A673 (cell line): ENCODE data around the gene HSPB1. TPM values are rescaled to one million over a fixed set of nuclear protein-coding genes. Genes with fewer than 3 reads are reported as not detected.

ENCODE experiments used
- BruUV-seq: library from RNA; stranded (reverse); fragments of 400-500 nt; replicated peaks from 2 replicates; lab custom pipeline; 2021; lab: Mats Ljungman, UMichigan
- CTCF ChIA-PET: fragments of 300-600 bp; sonication (Branson Sonifier 250); formaldehyde crosslinking; loops from one replicate; lab custom pipeline; 2022; ENCODE audit warnings: antibody characterized with exemption; lab: Charles Lee
- POLR2A ChIA-PET: fragments of 300-600 bp; sonication (Branson Sonifier 250); formaldehyde crosslinking; loops from one replicate; lab custom pipeline; 2022; ENCODE audit warnings: antibody characterized with exemption; ENCODE audit not compliant: low non-redundant PET; lab: Charles Lee
- DNase-seq: peaks from one replicate; pipeline ENCODE4 v3.0.0-alpha.2; 2015; ENCODE audit warnings: low spot score
- H3K27ac ChIP-seq: fragments of 200-600 bp; sonication (generic); 2 replicates; pipeline ENCODE4 v1.5.1; 2016; ENCODE audit warnings: mixed run types, low read depth, mild to moderate bottlenecking, mixed read lengths, antibody characterized with exemption, low read length; ENCODE audit not compliant: poor library complexity, severe bottlenecking
- H3K27me3 ChIP-seq: fragments of 200-600 bp; sonication (generic); replicated peaks from 2 replicates; pipeline ENCODE4 v1.6.1; 2017; ENCODE audit warnings: mixed run types, low read depth, mild to moderate bottlenecking, mixed read lengths, antibody characterized with exemption, low read length; ENCODE audit not compliant: insufficient read depth, poor library complexity
- H3K36me3 ChIP-seq: fragments of 200-600 bp; sonication (generic); 2 replicates; pipeline ENCODE4 v1.6.1; 2016; ENCODE audit warnings: mixed run types, mild to moderate bottlenecking, mixed read lengths, antibody characterized with exemption, low read length; ENCODE audit not compliant: insufficient read depth, poor library complexity, severe bottlenecking
- H3K4me1 ChIP-seq: fragments of 200-600 bp; sonication (generic); 2 replicates; pipeline ENCODE4 v1.6.1; 2017; ENCODE audit warnings: mixed run types, mild to moderate bottlenecking, mixed read lengths, antibody characterized with exemption, low read length; ENCODE audit not compliant: insufficient read depth, poor library complexity, severe bottlenecking
- H3K4me3 ChIP-seq: fragments of 200-600 bp; sonication (generic); 2 replicates; pipeline ENCODE4 v1.5.1; 2016; ENCODE audit warnings: low read depth, mixed run types, mild to moderate bottlenecking, mixed read lengths, low read length; ENCODE audit not compliant: poor library complexity, severe bottlenecking
- H3K9me3 ChIP-seq: fragments of 200-600 bp; sonication (generic); 2 replicates; pipeline ENCODE4 v1.6.1; 2016; ENCODE audit warnings: mixed run types, low read depth, mild to moderate bottlenecking, mixed read lengths, antibody characterized with exemption, low read length; ENCODE audit not compliant: poor library complexity, severe bottlenecking
- CTCF ChIP-seq: fragments of 300-800, 200-600 bp; sonication (generic); conservative IDR thresholded peaks from 2 replicates; pipeline ENCODE4 v1.5.1; 2017; ENCODE audit warnings: low read depth, mild to moderate bottlenecking, antibody characterized with exemption, low read length, moderate library complexity, mixed read lengths
- EZH2 ChIP-seq: fragments of 200-600 bp; sonication (generic); IDR thresholded peaks from 2 replicates; pipeline ENCODE4 v1.6.1; 2017; ENCODE audit warnings: borderline replicate concordance, low read depth, mild to moderate bottlenecking, mixed read lengths, antibody characterized with exemption, low read length; ENCODE audit not compliant: poor library complexity, severe bottlenecking
- intact Hi-C: fragments of 100-400 bp; cut with micrococcal nuclease; formaldehyde crosslinking; loops from one replicate; pipeline ENCODE4 v1.10.0; 2022; ENCODE audit not compliant: unreplicated experiment
- total RNA-seq: library from RNA; stranded (reverse); gene quantifications from 2 replicates; pipeline ENCODE4 v1.2.3, GENCODE V29; 2021

HSPB1 gene
- total RNA-seq, 1 experiment from 2014 or later = 354 TPM

DNA sequence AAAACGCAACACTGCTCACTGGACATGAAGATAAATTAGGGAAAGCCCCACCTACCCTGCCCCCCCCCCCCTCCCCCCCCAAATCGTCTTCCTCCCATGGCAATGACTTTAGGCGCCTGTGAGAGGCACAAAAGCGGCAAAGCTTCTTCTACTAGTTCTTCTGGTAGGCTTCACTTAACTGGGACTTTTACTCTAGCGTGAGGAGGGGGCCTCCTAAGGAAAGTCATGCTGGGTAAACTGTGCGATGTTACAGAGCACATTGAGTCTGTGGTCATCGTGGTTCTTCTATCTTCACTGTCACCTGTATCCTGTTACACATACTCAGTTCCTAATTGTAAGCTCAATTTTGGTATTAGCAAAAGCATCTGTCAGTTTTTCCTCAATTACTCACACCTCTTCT, 25.1 kb downstream of the HSPB1 start:
- no TSS peak for BruUV-seq
- Histone ChIP-seq H3K27me3 (no peaks in the 10 kb centered on the region), H3K9me3 (no peaks in the 10 kb centered on the region), H3K27ac (no peak overlapping the region), H3K4me1 (no peaks in the 10 kb centered on the region), H3K4me3 (no peak overlapping the region), H3K36me3 (peaks cover 55% of the 10 kb centered on the region)
- TF ChIP-seq CTCF (no peak), EZH2 (no peak)
- DNase-seq = no peak
- intact Hi-C loops = no loop called here
- ChIA-PET CTCF (no interaction called here), POLR2A (no interaction called here)

- peaks cover 55% of the 10 kb centered on the region for H3K36me3 ChIP-seq
- POLR2A ChIA-PET = no interaction called here
- TF ChIP-seq CTCF (no peak), EZH2 (no peak)
- no peak overlapping the region for H3K4me3 ChIP-seq
- intact Hi-C loops = no loop called here
- H3K27ac ChIP-seq = no peak overlapping the region
- no peaks in the 10 kb centered on the region for H3K4me1 ChIP-seq
- BruUV-seq = no TSS peak
- no peaks in the 10 kb centered on the region for H3K27me3 ChIP-seq
- no peaks in the 10 kb centered on the region for H3K9me3 ChIP-seq
- no peak for DNase-seq
- CTCF ChIA-PET = no interaction called here
Observed at GRCh38 chr7:76328389-76328788, 25.9 kb downstream of the HSPB1 start.

DNA sequence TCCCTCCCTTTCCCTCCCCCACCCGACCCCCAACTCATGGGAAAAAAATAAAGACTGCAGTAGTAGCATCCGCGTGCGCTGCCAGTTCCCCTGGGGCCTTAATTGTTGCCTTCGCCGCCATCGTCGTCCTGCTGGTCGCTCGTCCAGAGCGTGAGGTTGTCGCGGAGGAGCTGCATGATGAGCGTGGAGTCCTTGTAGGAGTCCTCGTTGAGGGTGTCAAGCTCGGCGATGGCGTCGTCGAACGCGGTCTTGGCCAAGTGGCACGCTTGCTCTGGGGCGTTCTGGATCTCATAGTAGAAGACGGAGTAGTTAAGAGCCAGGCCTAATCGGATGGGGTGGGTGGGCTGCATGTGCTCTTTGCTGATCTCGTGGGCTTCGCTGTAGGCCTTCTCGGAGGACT, 27.0 kb downstream of the HSPB1 start:
- ChIA-PET POLR2A (no interaction called here), CTCF (no interaction called here)
- Histone ChIP-seq H3K27me3 (no peaks in the 10 kb centered on the region), H3K27ac (no peak overlapping the region), H3K9me3 (no peaks in the 10 kb centered on the region), H3K36me3 (peaks cover 55% of the 10 kb centered on the region), H3K4me3 (no peak overlapping the region), H3K4me1 (peaks cover 3% of the 10 kb centered on the region)
- TF ChIP-seq CTCF = no peak
- TF ChIP-seq EZH2 = no peak
- no TSS peak for BruUV-seq
- DNase-seq = no peak
- intact Hi-C loops = no loop called here
